C4-2B (cell line): Measurements from ENCODE around the gene CTDP1.
"Not testable (repeated sequence)": the region's sequence is repeated elsewhere in the genome, so short reads cannot be mapped to it uniquely, and the experiment has no call there.

Experiments
- H3K27ac ChIP-seq: fragments of 450-650 bp; 2 replicates; pipeline ENCODE4 v1.5.1; 2017
- CTCF ChIP-seq: fragments of 450-650 bp; conservative IDR thresholded peaks from 2 replicates; pipeline ENCODE4 v1.5.1; 2017; ENCODE audit warnings: mild to moderate bottlenecking
- ZFX ChIP-seq: fragments of 450-650 bp; IDR thresholded peaks from 2 replicates; pipeline ENCODE4 v1.6.1; 2017

CTDP1 gene

GRCh38 chr18:79728931-79729586, 49.5 kb downstream of the CTDP1 start:
- TF ChIP-seq CTCF (no peak), ZFX (no peak)

GRCh38 chr18:79729611-79730010, 50.0 kb downstream of the CTDP1 start:
- TF ChIP-seq CTCF = no peak
- no peak for TF ChIP-seq ZFX
- no peak overlapping the region for H3K27ac ChIP-seq

More at GRCh38 chr18:79728931-79729586, 49.5 kb downstream of the CTDP1 start:
- no peak overlapping the region for H3K27ac ChIP-seq

- TF ChIP-seq ZFX (no peak), CTCF (no peak)
- no peak overlapping the region for H3K27ac ChIP-seq
Measured at GRCh38 chr18:79730804-79731203, 51.2 kb downstream of the CTDP1 start.

GRCh38 chr18:79731881-79732720, 52.5 kb downstream of the CTDP1 start:
- H3K27ac ChIP-seq = not testable (repeated sequence)

- TF ChIP-seq CTCF (no peak), ZFX (no peak)
Measured at GRCh38 chr18:79732721-79733025, 53.1 kb downstream of the CTDP1 start.

GRCh38 chr18:79733135-79733701, 53.6 kb downstream of the CTDP1 start:
- H3K27ac ChIP-seq = no peak overlapping the region
- no peak for TF ChIP-seq ZFX
- TF ChIP-seq CTCF = no peak

More at GRCh38 chr18:79732721-79733025, 53.1 kb downstream of the CTDP1 start:
- H3K27ac ChIP-seq = no peak overlapping the region

- H3K27ac ChIP-seq = no peak overlapping the region
- TF ChIP-seq CTCF (no peak), ZFX (no peak)
Measured at GRCh38 chr18:79733986-79734770, 54.6 kb downstream of the CTDP1 start.
